Liver (tissue), 9 donors: ENCODE measurements around the gene MANSC1. TPM values are rescaled to one million over a fixed set of nuclear protein-coding genes. Genes with fewer than 3 reads are reported as not detected.

Source experiments
- DNase-seq: peaks from one replicate; pipeline ENCODE4 v3.0.0-alpha.2; 2017; ENCODE audit warnings: low spot score
- H3K27ac ChIP-seq, 2 donors: one replicate each; pipeline ENCODE4 v1.7.0; 2013; ENCODE audit warnings: inconsistent platforms in 2 of 2, low read length in 2 of 2, control low read depth in 1 of 2, low read depth in 1 of 2, mild to moderate bottlenecking in 1 of 2
- H3K27me3 ChIP-seq, 4 donors: one replicate each; pipeline versions ENCODE4 v1.6.1 to v1.7.0; 2013; ENCODE audit warnings: low read length in 3 of 4, inconsistent platforms in 1 of 4, mild to moderate bottlenecking in 1 of 4, moderate library complexity in 1 of 4; ENCODE audit not compliant: control insufficient read depth in 4 of 4, insufficient read depth in 4 of 4
- H3K36me3 ChIP-seq, 4 donors: one replicate each; pipeline versions ENCODE4 v1.6.1 to v1.7.0; 2013; ENCODE audit warnings: low read length in 3 of 4, mild to moderate bottlenecking in 3 of 4, low read depth in 1 of 4, moderate library complexity in 1 of 4; ENCODE audit not compliant: control insufficient read depth in 4 of 4, insufficient read depth in 3 of 4
- H3K4me1 ChIP-seq, 4 donors: one replicate each; pipeline versions ENCODE4 v1.6.1 to v1.7.0; 2013; ENCODE audit warnings: low read length in 3 of 4, mild to moderate bottlenecking in 3 of 4, moderate library complexity in 1 of 4; ENCODE audit not compliant: control insufficient read depth in 4 of 4, insufficient read depth in 4 of 4
- H3K4me3 ChIP-seq, 3 donors: one replicate each; pipeline versions ENCODE4 v1.6.1 to v1.7.0; 2013; ENCODE audit warnings: low read length in 3 of 3, control low read depth in 1 of 3, low read depth in 1 of 3, mild to moderate bottlenecking in 1 of 3
- H3K9ac ChIP-seq, 2 donors: one replicate each; pipeline ENCODE4 v1.7.0; 2013; ENCODE audit warnings: low read length in 2 of 2, mild to moderate bottlenecking in 2 of 2, moderate library complexity in 2 of 2, control low read depth in 1 of 2, low read depth in 1 of 2
- H3K9me3 ChIP-seq, 4 donors: one replicate each; pipeline versions ENCODE4 v1.6.1 to v1.7.0; 2013; ENCODE audit warnings: low read length in 3 of 4; ENCODE audit not compliant: control insufficient read depth in 4 of 4
- ATF3 ChIP-seq: IDR thresholded peaks from 2 replicates; pipeline ENCODE4 v1.6.1; 2016; ENCODE audit warnings: antibody characterized with exemption
- CTCF ChIP-seq: fragments of 150-350 bp; IDR thresholded peaks from 2 replicates; pipeline ENCODE4 v1.5.1; 2017; ENCODE audit warnings: improper control_type of control experiment, low read depth, low read length; ENCODE audit not compliant: missing input control
- EGR1 ChIP-seq, 2 donors: IDR thresholded peaks; 2 replicates each; pipeline ENCODE4 v1.6.1; 2016 to 2018; ENCODE audit warnings: antibody characterized with exemption in 2 of 2, low read depth in 2 of 2
- FOXA1 ChIP-seq: IDR thresholded peaks from 2 replicates; pipeline ENCODE4 v1.6.1; 2016; ENCODE audit warnings: antibody characterized with exemption
- FOXA2 ChIP-seq: IDR thresholded peaks from 2 replicates; pipeline ENCODE4 v1.6.1; 2016; ENCODE audit warnings: antibody characterized with exemption
- GABPA ChIP-seq, 2 donors: IDR thresholded peaks in 1 of 2; conservative IDR thresholded peaks in 1 of 2; 2 replicates each; pipeline ENCODE4 v1.6.1; 2016; ENCODE audit warnings: antibody characterized with exemption in 2 of 2, mild to moderate bottlenecking in 1 of 2, moderate library complexity in 1 of 2
- HNF4G ChIP-seq: IDR thresholded peaks from 2 replicates; pipeline ENCODE4 v1.6.1; 2016; ENCODE audit warnings: antibody characterized with exemption
- MAX ChIP-seq: IDR thresholded peaks from 2 replicates; pipeline ENCODE4 v1.6.1; 2016; ENCODE audit warnings: antibody characterized with exemption
- NR2F2 ChIP-seq: IDR thresholded peaks from 2 replicates; pipeline ENCODE4 v1.6.1; 2016; ENCODE audit warnings: antibody characterized with exemption
- RAD21 ChIP-seq, 2 donors: IDR thresholded peaks; 2 replicates each; pipeline ENCODE4 v1.6.1; 2016; ENCODE audit warnings: antibody characterized with exemption in 2 of 2, mild to moderate bottlenecking in 2 of 2
- REST ChIP-seq: IDR thresholded peaks from 2 replicates; pipeline ENCODE4 v1.6.1; 2016; ENCODE audit warnings: antibody characterized with exemption, mild to moderate bottlenecking
- RXRA ChIP-seq, 2 donors: IDR thresholded peaks; 2 replicates each; pipeline ENCODE4 v1.6.1; 2017 to 2018; ENCODE audit warnings: antibody characterized with exemption in 2 of 2, mild to moderate bottlenecking in 1 of 2
- YY1 ChIP-seq: IDR thresholded peaks from 2 replicates; pipeline ENCODE4 v1.6.1; 2016; ENCODE audit warnings: antibody characterized with exemption, mild to moderate bottlenecking
- ZBTB33 ChIP-seq: IDR thresholded peaks from 2 replicates; pipeline ENCODE4 v1.6.1; 2016; ENCODE audit warnings: antibody characterized with exemption
- WGBS: extraction: QIAGEN DNeasy Blood & Tissue Kit; methylation state at CpG from one replicate; pipeline ENCODE4 v1.1.7; 2013; 5-methylcytosine and 5-hydroxymethylcytosine counted together
- polyA plus RNA-seq, 2 donors: library from polyadenylated mRNA; stranded (reverse) in 1 of 2; unstranded in 1 of 2; fragments of 200-250 nt in 1 of 2; fragments of >200 nt in 1 of 2; fragmentation: Nextera tagmentation in 1 of 2; extraction: Ambion mirVana in 1 of 2; gene quantifications; one replicate each; pipeline versions ENCODE4 v1.2.1 to v1.2.3, GENCODE V29; 2013 to 2015
- total RNA-seq, 2 donors: library from RNA; depleted of rRNA; stranded (reverse); fragments of >200 nt; gene quantifications; one replicate each; pipeline ENCODE4 v1.2.3, GENCODE V29; 2014
- donor health status: healthy.
- donor health status: healthy.
- donor health status: healthy.
- donor health status: healthy.
- donor health status: healthy.

Gene MANSC1
- total and polyA plus RNA-seq, 4 donors = 2.1 to 7.8 (median 4.7) TPM

- TF ChIP-seq CTCF = no peak
Measured at GRCh38 chr12:12365931-12366431, 15.9 kb upstream of the MANSC1 start (continued).

GRCh38 chr12:12365446-12365802 is 15.4 kb upstream of the MANSC1 start:
- H3K4me1 ChIP-seq = peaks cover 0 to 1% (median 0%) of the 10 kb centered on the region in 4 donors
- TF ChIP-seq NR2F2 (no peak), MAX (no peak), GABPA (IDR thresholded peaks at IDR 0.05 in 1 of 2, conservative IDR thresholded peaks at IDR 0.05 in 1 of 2) (no peak), YY1 (no peak), FOXA2 (no peak), FOXA1 (no peak), RXRA (IDR thresholded peaks at IDR 0.05) (no peak), REST (no peak), EGR1 (IDR thresholded peaks at IDR 0.05; ENCODE audit: low read depth in 2 of 2) (no peak), ATF3 (no peak), ZBTB33 (no peak), RAD21 (IDR thresholded peaks at IDR 0.05) (no peak), HNF4G (no peak)
- DNase-seq = no peak
- no peaks in the 10 kb centered on the region for H3K27me3 ChIP-seq
- no peak overlapping the region for H3K9ac ChIP-seq
- peaks cover 0 to 6% (median 0%) of the 10 kb centered on the region in 4 donors for H3K36me3 ChIP-seq
- no peak overlapping the region for H3K4me3 ChIP-seq
- 91% methylated on average over 5 of the region's 5 CpGs for WGBS
- H3K9me3 ChIP-seq = no peaks in the 10 kb centered on the region
- H3K27ac ChIP-seq = no peak overlapping the region
